GM18502 (cell line): Measurements from ENCODE around the gene TXNL1.
"Not testable (repeated sequence)": the region's sequence is repeated elsewhere in the genome, so short reads cannot be mapped to it uniquely, and the experiment has no call there.

ENCODE experiments used
- ATAC-seq: cut with Tn5 transposase; IDR thresholded peaks from one replicate; pipeline ENCODE4 v1.9.1; 2021; ENCODE audit warnings: mild to moderate bottlenecking; ENCODE audit not compliant: unreplicated experiment, poor library complexity

Gene TXNL1

DNA sequence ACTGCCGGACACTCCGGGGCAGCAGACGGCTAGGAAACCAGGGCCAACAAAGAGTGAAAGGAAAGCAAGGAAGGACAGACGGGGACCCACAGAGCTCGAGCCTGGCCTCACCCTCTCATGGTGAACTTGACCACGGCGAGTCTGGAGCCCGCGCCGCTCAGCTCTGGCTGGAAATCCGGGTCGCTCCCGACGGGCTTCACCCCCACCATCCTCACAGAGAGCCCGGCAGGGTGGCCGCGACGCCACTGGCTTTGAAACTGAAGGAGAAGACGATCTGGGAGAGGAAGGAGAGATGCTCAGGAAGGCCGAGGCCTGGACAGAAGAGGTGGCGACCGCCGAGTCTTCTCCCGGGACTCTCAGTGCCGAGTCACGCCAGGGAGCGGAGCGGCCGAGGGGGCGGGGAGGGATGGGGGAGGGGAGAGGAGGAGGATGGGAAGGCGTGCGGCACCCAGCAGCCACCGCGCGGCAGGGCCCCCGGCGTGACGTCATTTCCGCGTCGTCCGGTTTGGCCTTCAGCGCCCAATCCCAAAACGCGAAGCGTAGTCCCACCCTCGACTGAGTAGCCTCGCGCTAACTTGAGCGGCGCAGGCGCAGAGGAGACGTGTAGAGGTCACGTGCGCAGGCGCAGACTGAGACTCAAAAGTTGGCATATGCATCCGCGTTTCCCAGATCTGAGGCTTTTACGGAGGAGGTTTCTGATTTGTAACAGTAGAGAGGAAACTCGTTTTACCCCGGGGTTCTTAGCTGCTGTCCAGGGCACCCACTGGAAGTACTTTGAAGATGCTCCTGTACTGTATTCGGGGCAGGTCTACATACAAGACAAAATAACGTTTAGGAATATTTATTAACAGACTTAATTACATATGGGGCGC lies at the start of gene TXNL1:
TSS of gene TXNL1 (minus strand) at position 361 of the 872 bp plus-strand sequence. CDS start at position 209, 152 bp downstream.
- ATAC-seq: peak; percentile 95

DNA sequence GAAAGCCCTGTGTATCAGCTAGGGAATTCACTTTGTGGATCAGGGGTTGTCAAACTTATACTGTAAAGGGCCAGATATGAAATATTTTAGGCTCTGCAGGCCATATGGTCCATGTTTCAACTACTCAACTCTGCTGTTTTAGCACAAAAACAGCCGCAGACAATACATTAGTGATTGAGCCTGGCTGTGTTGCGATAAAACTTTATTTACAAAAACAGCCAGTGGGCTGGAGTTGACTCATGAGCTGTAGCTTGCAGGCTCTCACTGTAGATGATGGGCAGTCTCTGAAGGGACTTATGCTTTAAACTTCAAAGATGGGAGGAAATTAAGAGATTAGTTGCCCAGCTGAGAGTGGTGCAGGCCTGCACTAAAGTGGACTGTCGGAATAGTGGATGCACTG lies 45.9 kb upstream of the TXNL1 start:
- no peak for ATAC-seq

DNA sequence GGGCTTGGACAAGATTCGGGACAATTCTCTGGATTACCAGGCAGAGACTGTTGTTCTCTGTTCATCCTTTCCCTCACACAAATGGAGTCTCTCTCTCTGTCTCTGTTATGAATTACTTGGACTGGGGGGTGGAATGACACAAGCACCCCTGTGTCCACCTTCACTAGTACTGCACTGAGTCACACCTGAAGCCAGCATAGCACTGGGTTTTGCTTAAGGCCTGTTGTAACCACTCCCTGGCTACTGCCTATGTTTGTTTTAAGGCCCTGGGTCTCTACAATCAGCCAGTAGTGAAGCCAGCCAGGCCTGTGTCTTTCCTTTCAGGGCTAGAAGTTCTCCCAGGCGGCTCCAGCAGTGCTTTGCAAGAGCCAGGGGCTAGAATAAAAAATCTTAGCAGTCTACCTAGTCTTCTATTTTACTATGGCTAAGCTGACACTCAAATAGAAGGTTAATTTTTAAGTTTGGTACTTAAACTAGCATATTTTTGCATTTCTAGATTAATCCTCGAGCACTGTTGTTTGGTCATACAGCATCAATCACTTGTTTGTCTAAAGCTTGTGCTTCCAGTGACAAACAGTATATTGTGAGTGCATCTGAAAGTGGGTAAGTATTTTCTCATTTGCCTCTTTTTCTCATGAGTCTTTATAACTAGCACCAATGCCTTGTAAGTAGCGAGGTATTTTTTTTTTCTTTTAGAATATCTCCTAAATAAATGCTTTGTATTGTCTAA lies 40.6 kb upstream of the TXNL1 start:
- no peak for ATAC-seq

DNA sequence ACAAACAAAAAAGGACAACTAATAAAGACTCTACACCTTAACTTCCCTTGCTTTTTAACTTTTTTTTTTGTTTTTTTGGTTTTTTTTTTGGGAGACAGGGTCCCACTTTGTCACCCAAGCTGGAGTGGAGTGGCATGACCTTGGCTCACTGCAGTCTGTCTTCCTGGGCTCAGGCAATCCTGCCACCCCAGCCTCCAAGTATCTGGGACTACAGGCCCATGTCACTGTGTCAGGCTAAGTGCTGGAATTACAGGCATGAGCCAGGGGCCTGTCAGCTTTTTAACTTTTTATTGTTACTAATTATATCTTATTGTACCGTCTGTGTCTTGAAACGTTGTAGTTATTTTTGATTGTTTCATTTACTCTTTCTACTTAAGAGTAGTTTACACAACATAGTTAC lies 38.2 kb upstream of the TXNL1 start:
- no peak for ATAC-seq

DNA sequence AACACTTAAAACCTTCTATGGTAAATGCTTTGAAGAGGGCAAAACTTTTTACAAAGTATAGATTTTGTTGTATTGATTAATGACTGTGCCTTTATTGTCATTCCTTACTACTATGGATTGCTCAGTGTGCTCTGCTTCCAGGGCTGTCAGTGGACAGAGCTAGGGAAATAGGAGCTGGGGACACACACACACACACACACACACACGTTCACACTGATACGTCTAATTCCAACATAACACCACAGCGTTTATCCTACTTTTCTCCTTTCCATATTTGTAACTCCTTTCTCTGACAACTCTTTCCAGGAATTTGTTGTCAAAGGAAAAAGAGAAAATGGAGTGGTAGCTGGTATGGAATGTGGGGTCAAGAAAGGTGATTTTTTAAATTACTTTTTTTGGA lies 34.6 kb upstream of the TXNL1 start:
- ATAC-seq: no peak

DNA sequence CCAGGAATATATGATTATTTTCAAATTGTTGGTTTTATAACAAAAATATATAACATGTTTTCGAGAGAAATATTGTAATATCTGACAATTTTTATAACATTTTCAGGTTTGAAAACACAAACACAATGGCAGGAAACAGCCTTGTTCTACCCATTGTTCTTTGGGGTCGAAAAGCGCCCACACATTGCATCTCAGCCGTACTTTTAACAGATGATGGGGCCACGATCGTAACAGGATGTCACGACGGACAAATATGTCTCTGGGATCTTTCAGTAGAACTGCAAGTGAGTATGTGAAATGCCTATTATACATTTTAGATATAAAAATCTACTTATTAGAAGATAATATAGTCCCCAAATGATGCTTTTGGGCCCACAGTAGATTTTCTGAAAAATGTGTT lies 34.0 kb upstream of the TXNL1 start:
- ATAC-seq: no peak

DNA sequence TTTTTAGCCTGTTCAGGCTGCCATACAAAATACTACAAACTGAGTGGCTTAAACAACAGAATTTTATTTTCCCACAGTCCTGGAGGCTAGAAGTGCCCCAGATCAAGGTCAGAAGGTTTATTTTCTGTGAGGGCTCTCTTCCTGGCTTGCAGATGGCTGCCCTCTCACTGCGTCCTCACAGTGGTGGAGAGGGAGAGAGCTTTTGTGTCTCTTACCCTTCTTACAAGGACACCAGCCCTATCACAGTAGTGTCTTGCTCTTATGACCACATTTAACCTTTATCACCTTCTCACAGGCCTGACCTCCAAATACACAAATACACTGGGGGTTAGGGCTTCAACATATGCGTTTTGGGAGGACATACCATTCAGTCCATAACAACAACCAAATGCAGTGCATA lies 24.5 kb upstream of the TXNL1 start:
- no peak for ATAC-seq

DNA sequence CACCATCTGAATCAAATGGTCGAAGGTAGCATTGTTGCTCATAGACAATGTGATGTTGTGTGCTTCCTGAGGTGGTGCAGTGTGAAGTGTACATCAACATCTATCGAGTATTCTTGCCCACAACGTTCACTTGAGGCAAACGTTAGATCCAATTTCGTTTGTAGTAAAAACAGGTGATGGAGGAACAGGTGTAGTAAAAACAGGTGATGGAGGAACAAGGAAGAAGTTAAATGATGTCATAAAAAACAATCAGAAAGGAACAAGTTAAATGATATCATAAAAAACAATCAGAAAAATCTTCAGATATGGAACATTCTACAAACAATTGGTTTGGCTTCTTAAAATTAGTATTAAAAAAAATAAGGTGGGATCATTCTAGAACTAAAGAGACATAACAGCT lies 24.1 kb upstream of the TXNL1 start:
- no peak for ATAC-seq

DNA sequence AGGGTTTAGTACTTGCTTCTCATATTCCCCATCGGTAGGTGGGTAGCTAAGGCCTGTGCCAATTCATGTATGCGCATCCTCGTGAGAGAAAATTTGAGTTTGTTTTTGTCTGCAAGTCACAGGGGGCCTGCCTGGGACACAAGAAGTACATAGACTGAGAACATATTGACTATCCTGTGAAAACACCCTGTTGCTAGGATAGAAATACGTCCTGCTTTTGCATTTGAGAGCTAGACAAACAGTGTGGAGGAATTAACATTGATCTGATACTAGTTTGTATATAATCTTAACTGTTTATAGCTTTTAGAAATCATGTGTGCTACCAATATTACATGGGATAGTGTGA lies 23.6 kb upstream of the TXNL1 start:
- no peak for ATAC-seq

DNA sequence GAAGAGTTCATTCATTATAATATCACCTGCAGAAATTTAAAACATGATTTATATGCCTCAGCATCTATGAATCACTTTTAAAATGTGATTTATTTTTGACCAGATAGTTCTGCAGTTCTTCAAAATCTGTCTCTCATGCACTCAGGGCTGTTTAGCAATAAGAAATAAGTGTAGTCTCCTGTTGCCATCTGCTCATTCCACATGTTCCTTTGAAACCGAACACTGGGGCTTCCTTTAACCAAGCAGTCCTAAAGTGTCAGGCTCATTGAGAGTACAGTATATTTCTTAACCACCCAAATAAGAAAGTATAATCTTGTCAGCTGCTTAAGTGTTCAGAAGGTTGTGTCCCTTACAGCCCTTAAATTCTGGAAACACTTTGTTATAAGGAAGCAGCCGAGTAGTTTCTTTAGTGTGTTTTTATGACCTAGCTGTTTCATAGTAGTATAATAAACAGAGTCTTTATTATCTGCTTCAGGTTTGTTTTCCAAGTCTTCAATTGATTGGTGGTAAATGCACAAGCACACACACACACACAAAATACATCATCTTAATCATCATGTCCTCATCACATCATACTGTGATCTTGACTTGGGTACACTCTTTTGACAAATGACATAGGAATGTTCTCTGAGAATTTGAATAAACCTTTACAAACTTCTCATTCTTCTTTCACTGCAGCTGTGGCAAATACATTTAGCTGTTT lies 23.1 kb upstream of the TXNL1 start:
- ATAC-seq: no peak

DNA sequence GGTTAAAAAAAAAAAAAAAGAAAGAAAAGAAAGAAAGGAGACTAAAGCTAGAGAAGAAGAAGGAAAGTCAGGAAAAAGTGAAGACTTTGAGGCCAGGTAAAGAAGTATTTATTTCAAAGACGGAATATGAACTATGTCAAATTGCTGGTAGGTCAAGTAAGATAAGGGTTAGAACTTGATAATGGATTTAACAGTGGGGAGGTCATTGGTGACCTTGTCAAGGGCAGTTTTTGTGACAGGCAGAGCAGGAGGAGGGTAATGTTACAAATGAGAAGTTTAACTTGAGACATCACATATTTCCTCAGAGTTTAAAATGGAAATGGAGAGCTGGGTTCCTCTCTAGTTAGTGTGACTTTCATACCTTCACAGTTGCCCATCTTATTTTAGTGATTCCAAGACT lies 22.3 kb upstream of the TXNL1 start:
- no peak for ATAC-seq

DNA sequence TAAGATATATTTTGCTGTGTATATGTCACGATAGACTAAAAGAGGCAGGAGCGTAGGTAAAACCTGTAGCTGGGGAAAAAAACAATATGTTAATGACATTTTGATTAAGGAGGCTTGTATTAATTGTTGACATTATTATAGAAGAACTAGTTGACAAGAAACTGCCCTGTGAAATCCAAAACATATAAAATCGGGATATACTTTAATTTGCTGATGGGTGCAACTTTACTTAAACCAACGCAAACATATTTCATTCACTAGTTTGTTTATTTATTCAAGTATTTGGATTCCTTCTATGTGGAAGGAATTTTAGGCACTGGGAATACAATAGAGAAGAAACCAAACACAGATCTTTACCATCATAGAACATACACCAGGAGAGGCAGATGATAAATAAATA lies 20.7 kb upstream of the TXNL1 start:
- ATAC-seq: no peak

DNA sequence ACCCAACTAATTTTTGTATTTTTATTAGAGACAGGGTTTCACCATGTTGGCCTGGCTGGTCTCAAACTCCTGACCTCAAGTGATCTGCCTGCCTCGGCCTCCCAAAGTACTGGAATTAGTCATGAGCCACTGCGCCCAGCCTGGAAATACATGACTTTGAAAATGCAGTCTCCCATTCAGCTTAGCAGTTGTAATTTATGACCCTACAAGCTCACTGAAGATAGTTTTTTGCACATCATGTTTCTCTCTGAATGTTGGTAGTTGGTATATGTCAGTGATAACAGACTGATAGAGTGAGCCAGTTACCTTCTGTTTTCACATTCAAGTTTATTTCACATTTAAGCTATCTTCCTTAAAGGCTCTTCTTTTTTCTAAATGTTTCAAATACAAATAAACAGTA lies 19.9 kb upstream of the TXNL1 start:
- no peak for ATAC-seq

DNA sequence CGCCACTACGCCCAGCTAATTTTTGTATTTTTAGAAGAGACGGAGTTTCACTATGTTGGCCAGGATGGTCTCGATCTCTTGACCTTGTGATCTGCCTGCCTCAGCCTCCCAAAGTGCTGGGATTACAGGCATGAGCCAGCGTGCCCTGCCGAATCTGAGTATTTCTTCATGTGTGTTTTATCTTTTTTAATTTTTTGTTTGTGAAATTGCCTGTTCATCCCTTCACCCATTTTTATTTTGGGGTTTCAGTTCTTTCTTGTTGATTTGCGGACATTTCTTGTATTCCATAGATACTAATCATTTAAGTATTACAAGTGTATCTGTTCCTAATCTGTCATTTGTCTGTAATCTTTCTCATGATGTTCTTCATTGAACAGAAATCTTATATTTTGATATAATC lies 15.9 kb upstream of the TXNL1 start:
- not testable (repeated sequence) for ATAC-seq

DNA sequence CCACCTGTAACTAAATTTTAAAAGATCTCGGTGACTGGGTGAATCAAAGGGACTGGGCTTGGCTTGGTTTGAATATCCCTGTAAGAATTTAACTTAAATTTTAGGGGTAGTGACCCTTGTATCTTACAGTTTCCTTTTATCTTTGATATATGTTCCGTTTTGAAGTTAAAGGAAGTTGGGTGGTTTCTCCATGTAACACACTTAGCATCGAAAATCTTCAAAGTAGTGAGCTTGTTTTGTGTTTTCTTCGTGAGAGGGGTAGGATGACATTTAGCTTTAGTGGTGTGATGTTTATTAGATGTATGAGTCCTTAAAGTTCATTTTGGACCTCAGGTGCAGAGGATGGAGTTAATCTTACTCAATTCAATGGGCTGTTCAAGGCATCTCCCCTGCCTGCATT lies 14.4 kb upstream of the TXNL1 start:
- no peak for ATAC-seq

DNA sequence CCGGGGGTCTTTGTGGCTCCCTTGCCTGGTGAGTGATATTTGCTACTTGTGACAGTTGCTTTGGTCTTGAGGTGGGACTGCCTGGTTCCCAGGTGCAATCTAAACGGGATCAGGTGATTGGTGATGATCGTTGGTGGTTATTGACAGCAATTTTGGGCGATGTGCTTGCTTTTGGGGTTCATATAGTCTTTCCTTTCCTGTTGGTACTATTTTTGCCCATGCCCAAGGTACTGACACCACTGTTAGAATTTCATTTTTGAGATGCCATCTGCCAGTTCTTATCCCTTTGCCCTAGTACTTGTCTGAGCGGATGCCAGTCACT lies 13.3 kb upstream of the TXNL1 start:
- ATAC-seq: no peak

DNA sequence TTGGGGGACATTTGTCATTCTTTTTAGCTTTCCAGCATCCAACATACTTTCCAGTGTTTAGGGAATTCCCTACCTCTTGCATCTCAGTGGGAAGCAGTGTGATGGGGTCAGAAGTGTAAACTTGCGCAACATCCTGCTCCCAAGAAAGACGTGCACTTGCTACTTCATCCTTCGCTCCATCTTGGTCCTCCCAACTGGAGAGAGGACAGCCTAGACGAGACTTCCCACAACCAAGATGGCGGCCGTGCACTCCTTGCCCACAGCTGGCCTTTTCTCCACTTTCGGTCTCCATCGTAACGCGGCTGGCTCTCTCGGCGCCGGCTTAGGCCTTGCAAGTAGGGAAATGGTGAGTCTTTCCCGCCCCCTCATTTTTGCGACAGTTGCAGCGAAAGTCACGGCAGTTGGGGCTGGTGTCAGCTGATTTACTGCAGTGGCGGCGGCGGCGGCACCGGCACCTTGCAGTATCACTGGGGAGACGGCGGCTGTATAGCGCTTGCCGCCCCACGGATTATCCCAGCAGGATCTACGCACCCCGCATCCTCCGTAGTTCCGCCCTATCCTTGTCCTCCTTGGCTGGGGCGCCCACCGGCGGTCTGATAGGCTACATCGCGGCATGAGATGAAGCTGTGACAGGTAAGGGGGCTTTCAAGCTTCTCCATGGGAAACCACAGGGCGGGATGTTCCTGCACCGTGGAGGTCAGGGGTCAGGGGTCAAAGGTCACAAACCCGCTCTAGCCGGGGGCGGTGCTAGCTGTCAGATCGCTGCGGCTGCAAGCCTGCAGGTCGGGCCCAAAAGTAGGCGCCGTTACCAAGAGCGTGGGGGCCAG lies 12.8 kb upstream of the TXNL1 start, which contains the start of gene WDR7:
TSS of gene WDR7 (plus strand) at position 416 of the 827 bp plus-strand sequence. CDS start 21,157 bp downstream, outside the sequence.
- peak; percentile 94 for ATAC-seq

DNA sequence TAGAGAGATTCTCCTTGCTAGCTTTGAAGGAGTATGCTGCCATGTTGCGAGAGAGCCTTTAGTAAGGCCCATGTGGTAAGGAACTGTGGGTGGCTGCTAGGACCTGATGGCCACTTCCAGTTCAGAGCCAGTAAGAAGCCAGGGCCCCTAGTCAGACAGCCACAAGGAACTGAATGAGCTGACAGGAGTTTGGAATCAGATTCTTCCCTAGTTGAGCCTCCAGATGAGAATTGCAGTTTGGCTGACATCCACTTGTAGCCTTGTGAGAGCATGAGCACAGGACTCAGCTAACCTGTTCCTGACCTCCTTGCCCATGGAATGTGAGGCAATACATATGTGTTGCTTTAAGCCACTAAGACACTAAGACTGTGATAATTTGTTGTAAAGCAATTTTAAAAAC lies 11.6 kb upstream of the TXNL1 start:
- no peak for ATAC-seq

DNA sequence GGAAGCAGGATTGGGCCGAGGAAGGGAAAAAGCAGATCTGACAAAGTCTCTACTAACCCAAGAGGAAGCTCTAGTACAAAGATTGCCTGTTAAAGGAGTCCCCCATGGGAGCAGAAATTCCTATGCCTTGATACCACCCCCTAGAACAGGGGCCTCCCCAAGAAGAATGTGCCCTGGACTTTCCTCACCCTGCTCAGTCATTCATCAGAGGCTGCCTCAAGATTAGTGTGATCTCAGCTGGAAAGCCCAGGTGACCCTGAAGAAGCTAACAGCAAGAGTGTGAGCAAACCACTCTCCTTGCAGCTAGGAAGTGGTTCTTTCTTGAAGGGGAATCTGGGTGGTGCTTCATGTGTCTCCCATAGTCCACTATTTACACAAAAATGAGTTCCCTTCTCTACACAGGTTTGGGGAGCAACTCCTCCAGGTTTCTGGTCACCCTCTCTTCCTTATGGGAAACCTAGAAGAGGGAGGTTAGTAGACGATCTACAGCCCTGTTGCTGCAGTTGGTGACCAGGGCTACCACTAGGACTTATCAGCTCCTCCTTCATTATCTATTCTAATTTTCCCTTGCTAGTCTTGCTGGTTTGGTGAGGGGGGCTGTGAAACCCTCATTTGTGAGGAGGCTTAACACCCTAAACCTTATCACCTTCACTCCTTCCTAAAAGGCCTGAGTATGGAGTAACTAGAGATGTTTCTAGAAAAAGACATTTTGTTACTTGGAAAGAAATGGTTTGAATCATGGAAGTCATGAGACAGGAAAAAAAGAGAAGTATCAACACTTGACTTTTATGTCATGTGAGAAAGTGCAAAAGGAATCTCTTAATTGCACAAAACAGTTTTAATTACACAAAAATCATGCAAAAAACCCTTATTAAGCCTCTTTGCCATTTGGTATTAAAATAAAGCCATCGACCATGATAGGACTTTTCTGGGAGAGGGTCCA lies 9.8 kb upstream of the TXNL1 start:
- no peak for ATAC-seq
